GM12874 (cell line): ENCODE data around the gene TGFBI.

Source experiments
- CTCF ChIP-seq: IDR thresholded peaks from 2 replicates; pipeline ENCODE4 v1.5.1; 2011; ENCODE audit warnings: low read depth, mild to moderate bottlenecking, control low read depth, low read length, moderate library complexity; ENCODE audit not compliant: insufficient read depth

TGFBI gene

DNA sequence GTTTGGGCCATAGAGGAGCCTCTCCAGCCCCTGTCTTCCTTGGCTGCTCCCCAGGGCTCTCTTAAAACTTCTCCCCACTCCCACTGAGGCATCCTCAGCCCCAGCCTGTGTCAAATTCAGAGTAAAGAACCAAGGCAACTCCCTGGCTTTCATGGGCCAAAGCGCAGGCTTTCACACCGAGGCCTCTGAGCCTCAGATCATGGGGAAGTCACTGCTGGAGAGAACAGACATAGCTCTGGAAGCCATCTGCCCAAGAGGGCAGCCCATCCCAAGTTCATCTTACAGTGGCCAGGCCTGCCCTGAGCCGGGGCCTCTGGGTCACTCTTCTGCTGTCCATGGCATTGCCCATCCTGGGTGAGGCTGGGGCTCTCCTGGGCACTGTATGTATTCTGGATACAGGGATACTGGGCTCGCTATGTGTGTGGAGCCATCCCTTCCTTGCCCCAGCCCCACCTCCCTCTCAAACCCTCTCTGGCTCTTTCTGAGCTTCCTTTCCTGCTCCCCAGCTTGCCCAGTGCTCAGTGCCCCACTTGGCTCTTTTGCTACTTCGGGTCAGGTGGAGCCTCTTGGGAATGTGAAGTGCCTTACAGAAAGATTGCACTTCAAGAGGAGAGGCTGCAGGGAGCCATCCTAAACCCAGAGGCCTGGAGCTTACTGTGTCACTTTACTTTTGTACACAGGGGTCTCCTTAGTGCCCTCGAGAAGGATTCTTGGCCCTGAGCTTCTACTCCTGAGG, 33.0 kb downstream of the TGFBI start:
- TF ChIP-seq CTCF, result no peak

DNA sequence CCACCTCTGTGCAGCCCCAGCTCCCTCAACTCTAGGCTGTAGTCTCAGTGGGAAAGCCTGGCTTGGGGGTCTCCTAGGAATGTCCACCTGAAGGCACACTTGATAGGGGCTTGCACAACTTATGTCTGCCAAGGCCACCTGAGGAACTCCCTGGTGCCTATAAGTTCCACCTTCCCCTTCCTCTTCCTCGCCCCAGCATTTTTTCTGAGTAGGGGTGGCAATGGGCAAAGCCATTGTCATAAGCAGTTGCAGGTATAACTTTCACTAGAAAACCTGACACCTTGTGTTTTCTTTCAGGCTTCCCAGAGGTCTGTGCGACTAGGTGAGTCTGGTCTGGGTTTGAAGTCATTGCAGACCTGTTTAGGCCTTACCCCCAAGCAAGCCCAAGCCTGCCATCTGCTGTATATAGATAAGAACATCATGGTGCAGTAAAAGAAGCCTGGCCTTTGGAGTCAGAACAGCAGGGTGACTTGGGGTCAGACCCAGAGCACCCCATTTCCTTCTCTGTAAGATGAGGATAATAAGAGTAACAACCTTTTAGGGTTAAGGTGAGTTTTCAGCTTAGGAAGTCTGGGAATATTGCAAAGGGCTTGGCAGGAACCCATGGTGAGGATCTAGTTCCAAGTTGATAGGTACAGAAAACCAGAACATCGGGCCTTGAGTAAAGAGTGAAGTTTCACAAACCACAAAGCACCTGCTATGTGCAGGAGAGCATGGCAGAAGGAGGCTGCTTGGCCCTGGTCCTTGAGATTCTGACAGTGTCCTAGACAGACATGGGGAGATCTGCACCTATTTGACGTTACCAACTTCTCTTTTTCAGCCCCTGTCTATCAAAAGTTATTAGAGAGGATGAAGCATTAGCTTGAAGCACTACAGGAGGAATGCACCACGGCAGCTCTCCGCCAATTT, 33.8 kb downstream of the TGFBI start:
- peak; percentile 54 for TF ChIP-seq CTCF

- no peak for TF ChIP-seq CTCF
Measured at GRCh38 chr5:136063778-136064465, 35.1 kb downstream of the TGFBI start.

GRCh38 chr5:136064510-136064909, 35.7 kb downstream of the TGFBI start:
- TF ChIP-seq CTCF, result no peak

DNA sequence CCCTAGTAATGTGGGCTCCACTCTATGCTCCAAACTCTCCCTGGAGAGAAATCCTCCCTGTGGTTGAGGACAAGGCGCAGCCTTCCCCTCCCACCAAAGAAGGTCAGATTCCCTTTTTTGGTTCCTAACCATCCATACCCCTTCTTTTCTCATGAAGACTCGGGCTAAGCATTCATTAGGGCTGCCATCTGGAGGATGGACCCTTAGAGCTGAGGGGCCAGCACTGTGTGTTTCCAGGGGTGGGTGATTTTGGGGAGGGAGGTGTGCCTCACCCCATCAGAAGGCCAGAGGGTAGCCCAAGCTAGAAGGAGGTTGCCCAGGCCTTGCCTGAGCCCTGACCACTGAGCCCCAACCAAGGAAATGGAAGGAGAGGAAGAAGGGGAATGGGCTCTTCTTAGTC, 36.8 kb downstream of the TGFBI start:
- no peak for TF ChIP-seq CTCF

DNA sequence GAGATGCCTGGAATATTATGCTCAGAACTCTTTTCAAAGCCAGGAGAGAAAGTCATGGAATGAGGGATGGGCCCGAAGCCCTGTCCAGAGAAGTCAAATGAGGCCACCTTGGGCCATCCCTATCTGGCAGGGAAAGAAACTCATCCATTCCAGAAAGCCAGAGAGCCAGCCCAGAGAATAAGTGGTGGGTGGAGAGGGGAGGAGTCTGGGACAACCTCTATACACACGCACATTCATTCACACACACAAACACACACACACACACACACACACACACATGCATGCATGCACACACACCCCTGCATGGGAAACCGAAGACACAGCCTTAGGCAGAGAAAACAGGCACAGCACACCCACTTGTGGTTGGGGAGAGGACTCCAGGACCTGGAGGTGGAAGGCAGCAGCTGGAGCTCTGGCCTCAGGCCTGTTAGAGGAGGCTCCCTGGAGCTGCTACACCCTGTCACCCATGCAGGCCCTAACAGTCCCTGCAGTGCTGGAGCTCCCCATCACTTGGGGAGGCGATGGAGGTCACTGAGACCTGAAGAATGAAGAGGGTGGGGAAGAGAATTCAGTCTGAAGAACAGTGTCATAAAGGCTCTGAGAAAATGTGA, 38.0 kb downstream of the TGFBI start:
- TF ChIP-seq CTCF, result no peak

GRCh38 chr5:136067422-136067821, 38.6 kb downstream of the TGFBI start:
- TF ChIP-seq CTCF, result no peak
